Measurements from ENCODE around the gene SEPTIN6.
"Not testable (repeated sequence)": the region's sequence is repeated elsewhere in the genome, so short reads cannot be mapped to it uniquely, and the experiment has no call there.

SEPTIN6 gene

DNA sequence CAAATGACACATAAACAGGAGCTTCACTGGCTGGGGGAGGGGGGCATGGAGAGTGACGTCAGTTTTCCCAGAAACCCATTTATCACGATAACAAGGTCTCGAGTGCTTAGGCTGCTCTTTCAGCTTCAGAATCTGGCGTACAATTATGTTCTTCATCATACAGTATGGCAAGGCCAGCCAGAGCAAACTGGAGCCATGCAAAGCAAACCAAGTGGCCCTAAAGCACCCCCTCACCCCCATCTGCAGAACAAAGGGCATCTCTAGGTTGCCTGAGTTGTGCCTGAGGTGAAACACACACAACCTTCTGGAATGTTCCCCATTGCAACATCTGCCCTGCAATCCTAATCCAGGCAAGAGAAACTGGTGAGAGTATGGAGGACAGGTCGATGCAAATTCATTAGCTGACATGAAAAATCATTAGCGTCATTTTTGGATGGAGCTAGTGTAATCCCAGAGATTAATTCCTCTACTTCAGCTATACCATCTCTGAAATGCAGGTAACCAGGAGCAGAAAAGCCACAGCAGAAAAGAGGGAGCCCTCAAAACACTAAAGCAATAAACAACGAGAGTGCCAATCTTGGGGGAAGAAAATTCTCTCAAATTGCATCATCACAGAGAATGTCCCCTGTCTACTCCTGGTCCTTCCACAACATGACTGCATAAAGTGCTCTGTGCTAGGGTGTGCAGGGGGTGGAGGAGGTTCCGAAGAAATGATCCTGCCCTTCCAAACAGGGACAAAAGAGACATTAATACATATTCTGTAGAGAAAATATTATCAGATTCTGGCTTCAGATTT is 1.8 kb downstream of the SEPTIN6 start:
- DNase-seq, result peak; percentile 9 to 12

DNA sequence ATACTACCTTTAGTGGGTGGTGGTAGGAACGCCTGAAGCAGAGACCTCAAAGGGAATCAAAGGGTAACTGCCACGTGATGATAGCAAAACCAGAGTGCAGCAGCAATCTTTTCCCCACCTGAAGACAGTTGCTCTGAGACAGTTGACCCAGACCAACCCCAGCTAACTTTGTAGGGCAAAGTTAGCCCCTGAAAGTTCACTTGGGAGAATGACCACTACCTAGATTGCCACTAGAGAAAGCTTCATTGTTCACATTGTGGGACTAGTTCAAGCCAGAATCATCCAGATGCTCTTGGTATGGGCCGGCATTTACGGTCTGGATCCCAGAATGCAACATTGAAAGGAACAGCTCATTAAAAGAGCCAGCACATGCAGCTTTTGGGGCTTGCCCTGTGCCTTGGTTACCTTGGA is 4.1 kb downstream of the SEPTIN6 start:
- no peak for DNase-seq

DNA sequence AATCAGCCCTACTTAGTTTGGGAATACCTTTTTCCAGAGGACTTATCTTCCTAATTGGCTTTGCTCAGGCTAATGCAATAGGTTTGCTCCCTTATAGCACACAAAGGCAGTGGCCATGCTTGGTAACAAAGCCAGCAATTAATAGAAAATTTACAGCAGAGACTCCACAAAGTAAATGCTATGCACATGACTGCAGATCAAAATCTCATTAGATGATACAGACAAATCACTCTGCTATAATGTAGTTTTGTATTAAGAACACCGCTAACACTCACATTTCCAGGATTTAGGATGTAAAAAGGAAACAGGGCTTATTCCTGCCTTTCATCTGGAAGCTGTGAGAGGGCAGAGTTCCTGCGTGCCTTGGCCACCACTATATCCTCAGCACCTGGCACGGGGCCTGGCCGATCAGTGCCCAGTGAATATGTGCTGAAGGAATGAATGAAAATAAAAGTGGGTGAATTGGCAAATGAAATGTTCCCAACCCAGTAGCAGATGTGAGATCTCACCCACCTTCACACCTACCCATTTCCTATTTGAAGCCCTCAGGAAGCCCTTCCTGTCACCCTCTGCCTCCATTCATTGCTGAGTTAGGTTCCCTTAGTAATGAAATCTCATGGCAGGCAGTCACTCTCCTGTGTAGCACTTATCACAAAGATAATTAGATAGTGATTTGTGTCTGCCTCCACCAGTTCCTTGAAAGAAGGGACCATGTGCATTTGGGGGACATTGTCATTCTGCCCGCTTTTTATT is 5.1 kb downstream of the SEPTIN6 start:
- no peak for DNase-seq

DNA sequence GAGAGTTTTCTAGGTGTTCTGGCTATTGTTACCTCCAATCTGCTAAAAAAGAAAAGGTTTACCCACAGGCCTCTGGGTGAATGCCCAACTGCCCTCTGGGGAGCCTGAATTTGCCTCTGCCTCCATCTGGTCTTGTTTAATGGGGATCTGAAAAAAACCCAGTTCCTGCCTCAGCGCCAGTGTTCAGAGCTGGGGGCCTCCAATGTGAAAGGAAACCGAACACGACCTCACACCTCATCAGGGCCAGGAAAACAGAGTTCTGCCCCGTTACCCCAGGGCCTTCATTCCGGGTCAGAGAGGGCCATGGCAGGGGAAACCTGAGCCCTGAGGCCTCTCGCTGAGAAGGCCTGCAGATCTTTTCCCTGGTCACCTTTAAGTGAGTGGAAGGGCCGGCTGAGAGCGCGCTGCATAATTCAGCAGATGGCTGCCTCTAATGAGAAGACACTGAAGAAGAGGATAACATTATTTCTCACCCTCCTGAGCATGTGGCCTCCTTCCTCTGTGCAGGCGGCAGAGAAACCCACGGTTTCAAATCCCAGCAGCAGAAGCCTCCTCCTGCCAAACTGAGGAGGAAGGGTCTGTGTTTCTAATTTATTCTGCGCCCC is 6.8 kb downstream of the SEPTIN6 start:
- DNase-seq, result no peak

DNA sequence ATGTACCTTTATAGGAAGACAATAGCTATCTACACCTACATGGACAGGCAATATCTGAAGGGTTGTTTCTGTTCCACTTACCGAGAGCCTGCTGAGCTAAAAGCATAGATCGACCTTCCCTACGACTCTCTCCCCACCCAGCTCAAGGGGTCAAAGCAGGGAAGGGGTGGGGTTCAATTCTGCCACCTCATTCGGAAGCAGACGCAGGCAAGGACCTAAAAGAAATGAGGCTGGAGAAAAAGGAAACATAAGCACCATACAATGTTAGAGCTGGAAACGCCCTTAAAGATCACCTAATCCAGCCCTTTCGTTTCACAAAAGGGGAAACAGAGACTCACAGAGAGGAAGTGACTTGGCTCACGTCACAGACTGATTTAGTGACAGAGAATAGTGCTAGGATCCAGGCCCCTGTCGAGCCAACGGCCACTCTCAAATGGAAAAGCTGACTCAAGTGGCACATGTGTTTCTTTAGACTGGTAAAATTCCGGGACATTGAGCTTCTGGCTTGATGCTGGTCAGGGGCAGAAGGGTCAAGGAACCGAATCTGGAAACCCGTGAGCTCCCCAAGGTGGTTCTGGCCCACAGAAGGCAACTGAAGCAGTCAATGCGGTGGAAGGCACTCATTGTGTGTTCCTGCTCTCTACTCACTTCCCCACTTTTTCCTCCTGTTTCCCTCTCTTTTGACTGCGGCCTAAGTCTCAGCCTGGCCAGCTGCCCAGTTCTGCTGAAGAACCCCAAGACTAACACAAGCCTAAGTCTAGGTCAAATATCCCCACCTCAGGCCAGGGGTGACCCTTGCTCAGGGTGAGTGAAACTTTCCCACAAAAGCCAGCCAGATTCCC is 7.5 kb downstream of the SEPTIN6 start:
- peak; percentile 68 to 74 for DNase-seq

DNA sequence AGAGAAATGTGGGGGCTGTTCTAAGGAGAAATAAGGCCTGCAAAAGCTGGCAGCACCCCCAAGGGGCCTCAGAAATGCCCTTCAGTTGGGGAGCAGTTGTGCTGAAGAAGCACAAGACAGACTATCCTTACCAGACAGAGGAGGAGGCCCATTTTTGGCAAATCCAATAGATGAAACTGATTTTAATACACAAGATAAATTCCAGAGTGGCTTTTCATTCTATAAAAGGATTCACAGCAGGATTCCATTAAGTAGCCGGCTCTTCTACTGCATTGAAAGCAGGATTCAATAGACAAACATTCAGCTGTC is 8.1 kb downstream of the SEPTIN6 start:
- DNase-seq, result no peak

DNA sequence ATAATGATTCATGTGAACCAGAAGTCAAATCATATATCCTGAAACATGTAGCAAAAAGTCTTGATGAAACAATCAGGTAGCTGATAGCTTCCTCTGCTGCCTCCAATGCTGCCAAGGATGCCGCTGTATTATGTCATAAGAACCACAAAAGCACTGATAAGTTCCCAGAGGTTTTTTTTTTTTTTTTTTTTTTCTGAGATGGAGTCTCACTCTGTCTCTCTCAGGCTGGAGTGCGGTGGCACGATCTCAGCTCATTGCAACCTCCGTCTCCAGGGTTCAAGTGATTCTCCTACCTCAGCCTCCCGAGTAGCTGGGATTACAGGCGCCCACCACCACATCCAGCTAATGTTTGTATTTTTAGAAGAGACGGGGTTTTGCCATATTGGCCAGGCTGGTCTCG is 8.7 kb downstream of the SEPTIN6 start:
- not testable (repeated sequence) for DNase-seq

DNA sequence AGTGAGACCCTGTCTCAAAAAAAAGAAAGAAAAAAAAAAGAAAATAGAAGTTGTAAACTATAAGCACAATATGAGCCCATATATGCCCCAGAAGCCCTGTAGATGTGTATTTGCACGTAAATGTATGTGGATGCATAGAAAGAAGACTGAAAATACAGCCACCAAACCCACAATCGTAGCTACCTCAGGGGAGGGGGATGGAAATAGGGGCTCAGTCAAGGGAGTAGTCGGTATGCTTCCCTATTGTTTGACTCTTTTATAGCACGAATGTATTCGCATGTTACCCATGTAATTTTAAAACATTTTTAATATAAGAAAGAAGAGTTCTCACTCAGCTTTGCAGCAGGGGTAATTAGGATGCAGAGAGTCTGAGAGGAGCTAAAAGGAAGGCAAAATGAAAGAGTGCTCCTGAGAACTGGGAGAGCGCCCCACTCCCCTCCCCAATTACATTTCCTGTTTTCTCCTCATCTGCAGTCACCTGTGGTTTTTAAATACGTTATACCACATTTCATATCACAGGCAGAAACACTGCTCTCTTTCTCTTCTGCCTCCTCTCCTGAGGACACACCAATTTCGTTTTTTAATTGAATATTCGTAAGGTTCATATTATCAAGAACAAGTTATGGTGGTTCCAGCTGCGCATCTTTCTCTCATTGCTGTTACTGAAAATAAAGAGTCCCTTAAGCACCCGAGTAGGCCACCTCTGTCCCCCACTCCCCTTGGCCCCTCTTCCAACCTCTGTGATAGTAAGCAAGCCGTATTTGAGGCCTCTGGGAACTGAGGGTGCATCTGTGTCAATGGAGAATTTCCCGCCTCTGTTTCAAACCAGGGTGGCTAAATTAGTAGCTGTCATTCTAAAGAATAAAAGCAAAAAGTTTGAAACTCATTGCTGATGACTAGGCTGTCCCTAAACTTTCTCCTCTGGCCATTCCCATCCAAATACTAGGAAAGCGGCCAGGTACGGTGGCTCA is 10.7 kb downstream of the SEPTIN6 start:
- DNase-seq, result peak; percentile 60 to 62

DNA sequence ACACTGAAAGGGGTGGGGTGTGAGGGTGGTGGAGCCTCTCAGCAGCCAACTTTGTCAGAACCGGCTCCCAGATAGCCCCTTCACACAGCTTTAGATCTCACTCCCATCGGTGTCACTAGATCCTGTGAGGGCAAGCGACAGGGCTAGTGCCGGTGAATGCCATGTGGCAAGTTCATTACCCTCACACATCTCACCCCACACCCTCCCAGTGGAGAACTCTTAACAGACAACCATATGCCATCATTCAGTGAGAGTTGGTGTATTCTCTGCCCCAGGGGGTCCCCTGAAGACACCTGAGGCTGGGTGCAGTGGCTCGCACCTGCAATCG is 15.3 kb downstream of the SEPTIN6 start:
- no peak for DNase-seq

DNA sequence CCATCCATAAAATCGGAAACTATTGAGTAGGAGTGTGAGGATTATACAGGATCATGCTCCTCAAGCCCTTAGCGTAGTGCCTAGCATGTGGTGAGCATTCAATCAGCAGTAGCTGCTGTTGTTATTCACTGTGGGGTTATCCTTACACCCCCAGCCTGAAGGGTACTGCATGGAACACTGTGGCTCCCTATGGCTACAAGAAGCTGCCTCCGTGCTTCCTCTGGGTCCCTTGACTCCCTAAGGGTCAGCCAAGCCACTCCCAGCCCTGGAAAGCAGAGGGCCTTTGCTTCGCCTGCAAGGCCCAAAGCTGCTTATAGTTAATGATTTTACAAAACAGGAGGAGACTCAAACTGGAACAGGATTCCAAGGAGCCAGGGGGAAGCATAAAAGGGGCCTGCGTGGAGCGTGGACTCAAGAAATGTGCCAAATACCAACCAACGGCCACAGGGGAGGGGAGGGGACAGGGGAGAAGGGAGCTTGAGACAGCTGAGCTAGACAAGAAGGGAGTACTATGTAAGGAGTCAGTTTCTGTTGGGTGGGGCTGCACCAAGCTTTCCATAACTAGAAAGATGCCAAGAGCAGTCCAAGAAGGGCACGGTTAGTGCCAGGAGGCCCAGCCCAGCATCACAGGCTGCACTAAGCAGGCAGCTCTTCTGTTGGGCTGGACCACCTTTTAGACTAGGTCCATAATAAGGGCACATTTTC is 15.9 kb downstream of the SEPTIN6 start:
- DNase-seq, result no peak

DNA sequence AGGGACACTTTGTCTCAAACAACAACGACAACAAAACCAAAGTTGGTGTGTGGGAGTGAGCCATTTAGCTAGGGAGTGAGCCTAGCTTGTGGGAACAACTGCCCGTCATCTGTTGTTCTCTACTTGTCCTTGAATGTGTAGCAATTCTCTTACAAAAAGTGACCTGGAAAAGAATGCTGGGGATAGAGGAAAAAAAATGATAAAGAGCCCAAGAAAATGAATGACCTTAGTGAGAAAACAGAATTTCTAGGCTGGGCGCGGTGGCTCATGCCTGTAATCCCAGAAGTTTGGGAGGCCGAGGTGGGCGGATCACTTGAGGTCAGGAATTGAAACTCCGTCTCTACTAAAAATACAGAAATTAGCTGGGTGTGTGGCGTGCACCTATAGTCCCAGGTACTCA is 19.6 kb downstream of the SEPTIN6 start:
- no peak for DNase-seq

DNA sequence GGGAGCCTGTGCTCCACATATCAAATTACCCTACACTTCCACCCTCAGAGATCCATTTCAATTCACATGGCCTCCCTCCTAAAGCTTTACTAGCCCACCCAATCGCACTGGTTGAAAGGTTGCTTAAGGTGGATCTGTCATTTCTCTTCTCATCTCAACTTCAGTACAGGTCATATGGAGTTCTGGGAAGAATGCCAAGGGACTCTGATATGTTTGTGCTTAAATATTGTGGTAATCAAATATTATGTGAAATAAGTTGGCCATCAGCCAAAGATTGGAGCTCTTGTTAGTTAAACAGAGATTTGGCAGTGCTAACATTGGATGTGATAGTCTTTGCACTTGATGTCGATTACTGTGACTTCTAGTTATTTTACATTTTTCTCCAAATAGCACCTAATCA is 20.5 kb downstream of the SEPTIN6 start:
- no peak for DNase-seq

DNA sequence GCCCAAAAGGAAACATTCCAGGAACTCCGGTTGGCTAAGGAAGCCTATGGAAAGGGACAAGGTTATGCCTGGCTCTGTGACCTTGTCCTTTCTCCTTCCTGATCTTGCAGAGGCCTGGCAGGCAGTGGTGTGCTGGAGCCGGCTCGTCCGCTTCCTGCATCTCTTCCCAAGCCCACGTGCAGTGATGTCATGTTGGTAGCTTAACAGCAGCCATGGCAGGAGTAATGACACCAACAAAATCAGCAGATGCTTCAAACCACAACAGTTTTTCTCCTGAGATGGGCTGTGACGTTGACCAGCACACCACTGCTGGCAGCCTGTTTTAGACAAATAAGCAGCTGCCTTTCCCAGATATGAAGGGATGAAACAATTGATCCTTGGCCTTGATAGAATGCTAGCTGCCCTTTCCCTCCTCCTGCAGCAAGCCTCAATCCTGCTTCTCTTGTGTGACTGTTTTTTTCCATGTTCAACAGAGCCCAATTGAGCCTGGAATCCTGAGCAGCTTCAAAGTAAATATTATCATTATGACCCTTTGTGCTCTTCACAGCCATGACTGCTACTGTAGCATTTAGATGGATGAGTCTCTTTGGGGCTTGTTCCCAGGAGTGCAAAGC is 23.4 kb downstream of the SEPTIN6 start:
- no peak for DNase-seq

DNA sequence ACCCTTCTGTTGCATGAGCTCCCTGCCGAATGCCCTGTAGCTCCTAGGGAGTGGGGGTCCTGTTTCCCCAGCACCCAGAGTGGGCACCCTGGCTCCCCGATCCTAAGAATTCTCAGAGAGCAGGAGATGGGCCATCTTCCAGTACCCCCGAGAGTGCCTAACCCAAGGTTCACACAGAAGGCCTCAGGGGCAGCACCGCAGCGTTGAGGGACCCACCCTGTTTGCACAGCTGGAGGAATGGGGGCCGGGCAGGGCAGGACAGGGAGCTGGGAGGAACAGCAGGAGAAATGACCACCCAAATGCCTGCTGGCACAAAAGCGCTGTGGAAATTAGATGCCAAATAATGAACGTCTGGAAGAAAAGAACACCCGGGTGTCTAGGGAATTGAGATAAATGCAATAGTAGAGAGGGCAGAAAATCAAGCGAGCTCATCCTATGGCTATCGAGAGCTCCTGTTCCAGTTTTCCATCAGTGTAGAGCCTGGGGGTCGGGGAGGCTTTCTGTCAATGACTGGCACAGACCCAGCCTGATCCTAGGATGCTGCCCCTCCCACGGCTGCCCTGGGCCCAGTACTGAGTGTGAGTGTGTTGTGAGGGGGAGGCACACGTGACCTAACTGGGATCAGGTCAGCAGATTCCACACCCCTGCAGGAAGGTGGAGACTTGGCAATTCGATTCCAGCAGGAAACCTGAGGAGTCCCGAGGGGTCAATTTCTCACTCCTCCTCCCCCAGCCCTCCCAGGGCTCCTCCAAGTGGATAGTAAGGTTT is 25.7 kb downstream of the SEPTIN6 start:
- no peak for DNase-seq

DNA sequence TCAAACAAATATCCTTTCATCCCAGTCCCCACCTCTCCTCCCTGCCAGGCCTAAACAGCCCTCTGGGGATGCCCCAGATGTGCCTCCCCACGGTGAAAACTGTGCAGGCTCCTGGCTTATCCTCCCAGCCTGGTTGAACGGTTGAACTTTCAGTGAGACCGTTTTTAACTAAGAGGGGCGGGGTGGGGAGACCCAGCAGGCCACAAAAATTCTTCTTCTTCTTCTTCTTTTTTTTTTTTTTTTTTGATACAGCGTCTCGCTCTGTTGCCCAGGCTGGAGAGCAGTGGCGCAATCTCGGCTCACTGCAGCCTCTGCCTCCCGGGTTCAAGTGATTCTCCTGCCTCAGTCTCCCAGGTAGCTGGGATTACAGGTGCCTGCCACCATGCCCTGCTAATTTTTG is 28.1 kb downstream of the SEPTIN6 start:
- peak in 1 of 2 experiments; percentile 5 for DNase-seq

DNA sequence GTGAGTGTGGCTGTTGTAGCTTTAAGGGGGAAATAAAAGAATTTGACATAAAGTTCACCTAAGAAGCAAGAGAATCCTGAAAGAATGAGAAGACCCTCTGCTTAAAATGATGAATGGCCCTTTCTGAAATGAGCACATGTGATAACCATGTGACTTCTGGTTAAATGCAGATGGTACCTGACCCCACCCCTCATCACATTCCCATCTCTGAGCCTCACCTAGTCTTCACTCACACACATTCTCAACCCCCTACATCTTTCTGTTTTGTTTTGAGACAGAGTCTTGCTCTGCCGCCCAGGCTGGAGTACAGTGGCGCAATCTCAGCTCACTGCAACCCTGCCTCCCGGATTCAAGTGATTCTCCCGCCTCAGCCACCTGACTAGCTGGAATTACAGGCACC is 31.5 kb downstream of the SEPTIN6 start:
- DNase-seq, result no peak

DNA sequence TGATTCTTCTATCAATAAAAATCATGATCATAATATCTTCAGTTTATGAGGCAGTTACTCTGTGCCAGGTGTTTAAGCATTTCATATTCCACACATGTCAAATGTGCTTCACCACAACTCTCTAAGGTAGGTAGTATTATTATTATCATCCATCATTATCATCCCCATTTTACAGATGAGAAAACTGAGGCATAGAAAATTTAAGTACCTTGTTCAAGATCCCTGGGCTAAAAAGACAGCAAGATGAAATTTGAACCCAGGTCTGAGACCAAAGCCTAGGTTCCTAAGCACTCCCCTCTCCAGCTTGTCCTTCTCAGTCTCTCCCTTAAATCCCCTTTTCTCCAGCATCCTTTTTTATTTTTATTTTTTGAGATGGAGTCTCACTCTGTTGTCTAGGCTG is 33.4 kb downstream of the SEPTIN6 start:
- no peak for DNase-seq

DNA sequence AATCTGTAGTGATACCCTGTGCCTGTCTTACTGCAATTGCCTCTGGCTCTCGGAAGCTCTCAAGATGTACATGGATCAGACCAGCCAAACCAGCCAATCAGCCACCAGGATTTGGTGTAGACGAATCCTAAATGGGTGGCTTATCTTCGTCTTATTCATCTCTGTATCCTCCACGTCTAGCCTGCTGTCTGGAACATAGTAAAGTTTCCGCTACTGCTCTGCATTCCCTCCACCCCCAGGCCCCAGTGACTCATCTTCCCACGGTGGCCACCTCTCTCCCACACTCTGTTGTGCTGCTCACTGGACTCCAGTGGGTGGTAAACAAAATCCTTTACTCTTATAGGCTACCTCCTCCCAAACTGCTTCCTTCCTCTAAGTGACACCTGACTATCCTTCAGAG is 37.8 kb downstream of the SEPTIN6 start:
- DNase-seq, result peak in 1 of 2 experiments; percentile 14

DNA sequence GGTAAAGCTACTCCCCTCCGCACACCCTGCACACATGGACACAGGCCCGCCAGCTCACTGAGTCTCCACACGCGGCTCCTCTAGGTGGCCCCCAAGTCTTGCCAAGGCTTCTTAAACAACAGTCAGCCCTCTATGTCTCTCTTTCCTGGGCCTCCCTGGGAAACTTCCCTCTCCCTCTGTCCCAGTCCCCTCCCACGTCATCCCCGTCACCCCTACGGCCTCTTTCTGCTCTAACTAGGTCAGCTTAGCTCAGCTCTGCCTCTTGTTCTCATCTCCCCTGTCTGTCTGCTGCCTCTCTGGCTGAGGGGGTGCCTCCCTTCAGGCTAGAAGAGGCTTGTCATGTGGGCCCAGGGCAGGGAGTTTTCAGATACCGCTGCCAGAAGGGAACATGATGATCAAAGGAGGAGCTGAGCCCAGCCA is 38.8 kb downstream of the SEPTIN6 start:
- peak; percentile 31 to 34 for DNase-seq

DNA sequence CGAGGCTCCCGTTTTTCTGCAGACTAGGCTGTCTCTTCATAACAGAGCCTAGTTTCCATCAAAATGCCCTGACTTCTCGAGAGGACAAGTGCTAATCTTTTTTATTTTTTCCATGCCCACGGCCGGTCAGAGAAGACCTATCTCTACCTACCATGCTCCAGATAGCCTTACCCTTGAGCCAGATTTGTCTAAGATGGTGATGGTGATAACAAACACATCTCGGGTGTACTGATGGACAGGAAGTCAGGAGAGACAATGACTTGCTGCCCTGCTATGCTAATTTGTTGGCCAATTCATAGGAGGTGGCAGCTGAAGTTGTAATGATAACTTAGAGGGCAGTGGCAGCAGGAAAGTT is 44.6 kb downstream of the SEPTIN6 start:
- no peak for DNase-seq
